GM23338 (cell line): ENCODE data around the gene CRELD1.

Experiments used
- CREB1 ChIP-seq: fragments of 250-450 bp; sonication (Bioruptor Pico); IDR thresholded peaks from 2 replicates; pipeline ENCODE4 v1.5.0; 2020; ENCODE audit warnings: low read depth, mild to moderate bottlenecking, moderate library complexity
- EZH2 ChIP-seq: fragments of 200-600 bp; sonication (generic); IDR thresholded peaks from one replicate; pipeline ENCODE4 v1.8.0; 2017; ENCODE audit warnings: antibody characterized with exemption, mild to moderate bottlenecking, low read depth; ENCODE audit not compliant: unreplicated experiment
- EZH2phosphoT487 ChIP-seq: fragments of 200-600 bp; sonication (generic); IDR thresholded peaks from one replicate; pipeline ENCODE4 v1.8.1; 2018; ENCODE audit warnings: antibody characterized with exemption; ENCODE audit not compliant: unreplicated experiment
- NANOG ChIP-seq: IDR thresholded peaks from 2 replicates; pipeline ENCODE4 v1.6.1; 2016; ENCODE audit warnings: antibody characterized with exemption, borderline replicate concordance
- POLR2AphosphoS5 ChIP-seq: IDR thresholded peaks from 2 replicates; pipeline ENCODE4 v1.6.1; 2016; ENCODE audit warnings: antibody characterized with exemption, low read depth
- TF ChIP-seq, protein P1 (sequence below), 2 experiments: fragments of 200-600 bp in 1 of 2; sonication (generic) in 1 of 2; conservative IDR thresholded peaks; 2 replicates each; pipeline versions ENCODE4 v1.5.1 to v1.6.1; 2016 to 2017; ENCODE audit warnings: antibody characterized with exemption in 2 of 2, low read depth in 2 of 2, mild to moderate bottlenecking in 2 of 2, moderate library complexity in 1 of 2
- TF ChIP-seq, protein P2 (sequence below): IDR thresholded peaks from one replicate; pipeline ENCODE4 v1.6.1; 2018; ENCODE audit warnings: antibody characterized with exemption; ENCODE audit not compliant: unreplicated experiment
- TF ChIP-seq, protein P3 (sequence below): IDR thresholded peaks from 2 replicates; pipeline ENCODE4 v1.6.1; 2016; ENCODE audit warnings: antibody characterized with exemption

DNA sequence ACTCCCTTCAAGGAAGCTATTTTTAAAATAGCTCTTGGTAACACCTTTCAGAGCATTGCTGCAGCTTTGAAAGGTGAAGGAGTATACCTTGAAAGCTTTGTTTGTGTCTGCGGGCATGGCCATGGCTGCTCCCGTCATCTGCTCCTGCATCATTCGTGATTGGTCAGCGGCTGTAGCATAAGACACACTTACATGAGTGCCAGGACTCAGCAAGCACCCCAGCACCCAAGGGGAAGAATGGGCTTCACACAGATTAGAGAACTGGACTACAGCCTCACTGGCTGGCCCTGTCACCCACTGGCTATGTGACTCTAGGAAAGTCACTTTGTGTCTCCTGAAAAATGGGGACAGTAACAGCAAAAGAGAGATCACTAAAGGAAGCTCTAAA is 36.0 kb downstream of the CRELD1 start:
- TF ChIP-seq, protein P1, sequence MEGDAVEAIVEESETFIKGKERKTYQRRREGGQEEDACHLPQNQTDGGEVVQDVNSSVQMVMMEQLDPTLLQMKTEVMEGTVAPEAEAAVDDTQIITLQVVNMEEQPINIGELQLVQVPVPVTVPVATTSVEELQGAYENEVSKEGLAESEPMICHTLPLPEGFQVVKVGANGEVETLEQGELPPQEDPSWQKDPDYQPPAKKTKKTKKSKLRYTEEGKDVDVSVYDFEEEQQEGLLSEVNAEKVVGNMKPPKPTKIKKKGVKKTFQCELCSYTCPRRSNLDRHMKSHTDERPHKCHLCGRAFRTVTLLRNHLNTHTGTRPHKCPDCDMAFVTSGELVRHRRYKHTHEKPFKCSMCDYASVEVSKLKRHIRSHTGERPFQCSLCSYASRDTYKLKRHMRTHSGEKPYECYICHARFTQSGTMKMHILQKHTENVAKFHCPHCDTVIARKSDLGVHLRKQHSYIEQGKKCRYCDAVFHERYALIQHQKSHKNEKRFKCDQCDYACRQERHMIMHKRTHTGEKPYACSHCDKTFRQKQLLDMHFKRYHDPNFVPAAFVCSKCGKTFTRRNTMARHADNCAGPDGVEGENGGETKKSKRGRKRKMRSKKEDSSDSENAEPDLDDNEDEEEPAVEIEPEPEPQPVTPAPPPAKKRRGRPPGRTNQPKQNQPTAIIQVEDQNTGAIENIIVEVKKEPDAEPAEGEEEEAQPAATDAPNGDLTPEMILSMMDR (conservative IDR thresholded peaks at IDR 0.05; ENCODE audit: low read depth in 2 of 2): no peak
- no peak for TF ChIP-seq POLR2AphosphoS5
- no peak for TF ChIP-seq CREB1
- no peak for TF ChIP-seq NANOG
- TF ChIP-seq EZH2phosphoT487: no peak
- TF ChIP-seq, protein P2, sequence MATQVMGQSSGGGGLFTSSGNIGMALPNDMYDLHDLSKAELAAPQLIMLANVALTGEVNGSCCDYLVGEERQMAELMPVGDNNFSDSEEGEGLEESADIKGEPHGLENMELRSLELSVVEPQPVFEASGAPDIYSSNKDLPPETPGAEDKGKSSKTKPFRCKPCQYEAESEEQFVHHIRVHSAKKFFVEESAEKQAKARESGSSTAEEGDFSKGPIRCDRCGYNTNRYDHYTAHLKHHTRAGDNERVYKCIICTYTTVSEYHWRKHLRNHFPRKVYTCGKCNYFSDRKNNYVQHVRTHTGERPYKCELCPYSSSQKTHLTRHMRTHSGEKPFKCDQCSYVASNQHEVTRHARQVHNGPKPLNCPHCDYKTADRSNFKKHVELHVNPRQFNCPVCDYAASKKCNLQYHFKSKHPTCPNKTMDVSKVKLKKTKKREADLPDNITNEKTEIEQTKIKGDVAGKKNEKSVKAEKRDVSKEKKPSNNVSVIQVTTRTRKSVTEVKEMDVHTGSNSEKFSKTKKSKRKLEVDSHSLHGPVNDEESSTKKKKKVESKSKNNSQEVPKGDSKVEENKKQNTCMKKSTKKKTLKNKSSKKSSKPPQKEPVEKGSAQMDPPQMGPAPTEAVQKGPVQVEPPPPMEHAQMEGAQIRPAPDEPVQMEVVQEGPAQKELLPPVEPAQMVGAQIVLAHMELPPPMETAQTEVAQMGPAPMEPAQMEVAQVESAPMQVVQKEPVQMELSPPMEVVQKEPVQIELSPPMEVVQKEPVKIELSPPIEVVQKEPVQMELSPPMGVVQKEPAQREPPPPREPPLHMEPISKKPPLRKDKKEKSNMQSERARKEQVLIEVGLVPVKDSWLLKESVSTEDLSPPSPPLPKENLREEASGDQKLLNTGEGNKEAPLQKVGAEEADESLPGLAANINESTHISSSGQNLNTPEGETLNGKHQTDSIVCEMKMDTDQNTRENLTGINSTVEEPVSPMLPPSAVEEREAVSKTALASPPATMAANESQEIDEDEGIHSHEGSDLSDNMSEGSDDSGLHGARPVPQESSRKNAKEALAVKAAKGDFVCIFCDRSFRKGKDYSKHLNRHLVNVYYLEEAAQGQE: no peak
- TF ChIP-seq EZH2: no peak
- TF ChIP-seq, protein P3, sequence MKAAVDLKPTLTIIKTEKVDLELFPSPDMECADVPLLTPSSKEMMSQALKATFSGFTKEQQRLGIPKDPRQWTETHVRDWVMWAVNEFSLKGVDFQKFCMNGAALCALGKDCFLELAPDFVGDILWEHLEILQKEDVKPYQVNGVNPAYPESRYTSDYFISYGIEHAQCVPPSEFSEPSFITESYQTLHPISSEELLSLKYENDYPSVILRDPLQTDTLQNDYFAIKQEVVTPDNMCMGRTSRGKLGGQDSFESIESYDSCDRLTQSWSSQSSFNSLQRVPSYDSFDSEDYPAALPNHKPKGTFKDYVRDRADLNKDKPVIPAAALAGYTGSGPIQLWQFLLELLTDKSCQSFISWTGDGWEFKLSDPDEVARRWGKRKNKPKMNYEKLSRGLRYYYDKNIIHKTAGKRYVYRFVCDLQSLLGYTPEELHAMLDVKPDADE: no peak
